Posterior vena cava (tissue), 2 donors: ENCODE data around the gene CAPZB. TPM values are rescaled to one million over a fixed set of nuclear protein-coding genes. Genes with fewer than 3 reads are reported as not detected.

ENCODE experiments used
- DNase-seq: peaks from one replicate; pipeline ENCODE4 v3.0.0-alpha.2; 2020; ENCODE audit warnings: low spot score
- intact Hi-C, 2 donors: fragments of 100-400 bp; cut with DNase I; formaldehyde crosslinking; loops; one replicate each; pipeline versions ENCODE4 v1.14.1 to v1.14.2; 2022 to 2023
- total RNA-seq, 2 donors: library from RNA; stranded (reverse); fragmentation: NEBNext Ultra II Directional; extraction: Animal tissue kit (Norgen Biotek cat#: 25700); gene quantifications; one replicate each; pipeline ENCODE4 v1.2.1, GENCODE V29; 2021
- donor health status: DM: yes; HTN: yes; CAD: no.
- donor health status: DM: yes; HTN: yes; CAD: no.

Gene CAPZB
- total RNA-seq, 2 donors from 2014 or later = 255 to 277 TPM

- peak; percentile 57 for DNase-seq
- intact Hi-C loops = no loop called here
Measured at GRCh38 chr1:19456968-19457441, 28.3 kb downstream of the CAPZB start.

DNA sequence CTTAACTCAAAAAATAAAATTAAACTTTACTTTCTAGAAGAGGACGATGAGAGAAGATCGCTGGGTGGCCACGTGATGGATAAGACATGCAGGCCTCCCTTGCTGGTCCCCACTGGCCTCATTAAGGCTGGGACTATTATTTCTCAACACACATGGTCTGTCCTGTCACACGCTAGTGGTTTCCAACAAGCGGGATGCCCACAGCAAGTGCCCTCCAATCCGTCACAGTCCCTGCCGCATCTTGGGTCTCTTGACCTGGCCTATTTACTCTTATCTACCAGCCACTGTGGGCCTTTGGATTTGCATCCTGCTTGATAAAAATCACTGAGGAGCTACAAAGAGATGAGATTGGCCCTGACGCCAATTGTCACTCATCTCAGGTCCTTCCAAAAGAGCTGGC lies 30.0 kb downstream of the CAPZB start:
- intact Hi-C loops = no loop called here
- DNase-seq = peak; percentile 43

DNA sequence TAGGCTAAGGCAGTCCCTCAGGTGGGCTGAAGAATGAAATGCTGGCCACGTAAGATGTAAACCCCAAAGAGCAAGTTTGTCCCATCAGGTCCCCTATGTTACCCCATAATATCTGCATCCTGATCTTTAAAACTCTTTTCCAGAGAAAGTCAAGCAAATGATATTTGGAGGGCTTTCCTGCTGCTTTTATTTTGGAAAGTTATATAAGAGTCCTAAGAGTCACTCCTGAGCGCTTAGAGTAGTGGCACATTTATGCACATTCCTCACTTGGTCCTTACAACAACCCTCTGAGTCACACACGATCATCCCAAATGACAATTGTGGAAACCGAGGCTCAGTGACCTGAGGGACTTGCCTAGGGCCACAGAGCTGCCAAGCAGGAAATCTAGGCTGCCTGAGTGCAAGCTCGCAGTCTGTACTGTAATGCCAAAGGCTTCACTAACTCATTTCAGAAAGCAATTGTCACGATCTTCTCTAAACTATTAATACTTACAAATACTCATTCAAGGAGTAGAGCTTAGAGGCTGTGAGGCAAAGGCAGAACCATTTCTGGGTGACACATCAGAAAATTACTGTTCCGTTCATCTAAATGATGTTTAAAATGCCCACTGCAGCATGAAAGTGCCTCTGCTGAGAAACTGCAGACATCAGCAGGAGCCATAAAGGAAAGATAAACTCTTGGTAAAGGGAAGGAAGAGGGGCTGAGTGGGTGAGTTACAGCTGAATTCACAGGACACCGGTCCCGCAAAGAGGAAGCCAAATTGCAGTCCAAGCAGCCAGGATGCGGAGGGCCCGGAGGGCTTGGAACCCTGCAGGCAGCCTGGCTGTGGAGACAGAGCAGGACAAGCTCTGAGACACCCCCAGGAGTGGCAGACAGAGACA lies 30.8 kb downstream of the CAPZB start:
- peak; percentile 80 for DNase-seq
- intact Hi-C loops = no loop called here

GRCh38 chr1:19453741-19454201 lies 31.6 kb downstream of the CAPZB start:
- intact Hi-C loops = no loop called here

GRCh38 chr1:19452221-19452663 lies 33.1 kb downstream of the CAPZB start:
- intact Hi-C loops = no loop called here
- DNase-seq = peak; percentile 94

More at GRCh38 chr1:19453741-19454201, 31.6 kb downstream of the CAPZB start:
- DNase-seq = peak; percentile 74

- intact Hi-C loops = no loop called here
- peak; percentile 36 for DNase-seq
Measured at GRCh38 chr1:19450811-19451515, 34.4 kb downstream of the CAPZB start.

- peak; percentile 26 for DNase-seq
- intact Hi-C loops = loop anchor here in 1 of 2 donors (5.0 kb wide), 1 partner anchor 33 kb away; no protein-coding TSS in a partner anchor
Measured at GRCh38 chr1:19449454-19450228, 35.7 kb downstream of the CAPZB start.

DNA sequence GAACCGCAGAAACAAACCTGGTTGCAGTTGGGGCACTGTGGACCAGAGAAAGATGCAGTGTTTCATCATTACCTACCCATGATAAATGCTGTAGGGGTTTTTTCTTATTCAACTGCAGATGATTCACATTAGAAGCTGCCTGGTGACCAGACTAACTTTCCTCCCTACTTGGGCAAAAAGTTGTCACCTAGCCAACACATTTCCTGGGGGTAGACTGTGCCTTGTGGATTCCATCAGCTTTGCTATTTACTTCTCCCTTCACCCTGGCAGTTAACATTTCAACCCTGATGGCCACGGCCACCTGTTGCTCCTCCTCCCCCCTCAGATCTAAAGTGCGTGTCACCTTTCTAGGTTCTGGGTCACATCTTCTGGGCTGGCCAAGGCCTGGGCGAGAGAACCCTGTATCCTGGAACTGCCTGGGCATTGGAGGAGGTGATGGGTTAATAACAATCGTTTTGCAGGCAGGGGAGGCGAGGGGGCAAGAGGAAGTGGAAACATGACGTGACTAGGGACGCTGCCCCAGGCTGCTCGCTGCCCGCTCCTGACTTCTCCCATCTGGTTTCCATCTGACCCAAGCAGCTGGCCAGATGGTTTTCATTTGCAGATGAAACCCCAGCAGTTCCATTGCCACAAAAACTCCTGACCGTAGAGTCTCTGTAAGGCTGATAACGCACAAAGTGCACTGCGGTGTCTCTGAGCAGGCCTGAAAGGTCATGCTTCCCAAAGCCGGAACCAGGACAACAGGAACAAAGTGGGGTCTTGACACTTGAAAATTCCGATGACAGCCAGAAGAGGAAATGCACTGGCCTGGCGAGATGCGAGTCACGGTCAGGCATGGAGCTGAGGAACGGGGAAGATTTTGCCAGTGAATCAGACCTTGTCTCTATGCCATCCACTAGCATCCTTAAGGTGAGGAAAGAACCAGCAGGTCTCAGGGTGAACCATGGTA lies 36.6 kb downstream of the CAPZB start:
- intact Hi-C loops = loop anchor here in 1 of 2 donors (5.0 kb wide), 1 partner anchor 34 kb away; no protein-coding TSS in a partner anchor
- peak; percentile 88 for DNase-seq

GRCh38 chr1:19447550-19447949 lies 37.8 kb downstream of the CAPZB start:
- intact Hi-C loops = loop anchor here in 1 of 2 donors (5.0 kb wide), 1 partner anchor 35 kb away; no protein-coding TSS in a partner anchor
- peak; percentile 30 for DNase-seq

GRCh38 chr1:19445417-19446342 lies 39.7 kb downstream of the CAPZB start:
- intact Hi-C loops = loop anchor here in 1 of 2 donors (5.0 kb wide), 1 partner anchor 37 kb away; no protein-coding TSS in a partner anchor
- peak; percentile 74 for DNase-seq

DNA sequence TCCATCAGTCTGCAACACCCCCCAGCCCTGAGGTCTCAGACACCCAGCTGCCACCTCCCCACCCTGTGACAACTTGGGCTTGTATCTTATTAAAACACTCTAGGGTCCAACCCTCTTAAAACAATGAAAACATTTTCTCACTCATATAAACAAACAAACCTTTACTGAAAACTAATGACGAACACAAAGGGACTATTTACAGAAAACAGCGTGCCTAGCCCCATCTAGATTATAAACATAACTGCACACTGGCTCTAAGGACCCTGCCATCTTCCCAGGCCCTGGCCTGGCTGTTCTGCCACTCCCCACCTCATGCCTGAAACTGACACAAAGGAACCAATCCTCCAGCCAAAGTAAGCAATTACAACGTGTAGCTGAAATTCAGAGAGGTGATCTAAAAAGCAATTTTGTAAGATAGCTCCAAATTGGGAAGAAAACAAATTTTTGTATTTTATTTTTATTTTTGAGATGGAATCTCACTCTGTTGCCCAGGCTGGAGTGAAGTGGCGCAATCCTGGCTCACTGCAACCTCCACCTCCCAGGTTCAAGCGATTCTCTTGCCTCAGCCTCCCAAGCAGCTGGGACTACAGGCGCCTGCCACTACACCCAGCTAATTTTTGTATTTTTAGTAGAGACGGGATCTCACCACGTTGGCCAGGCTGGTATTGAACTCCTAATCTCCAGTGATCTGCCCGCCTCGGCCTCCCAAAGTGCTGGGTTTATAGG lies 40.9 kb downstream of the CAPZB start:
- DNase-seq = no peak
- intact Hi-C loops = loop anchor here in 1 of 2 donors (5.0 kb wide), 2 partner anchors 37 to 38 kb away; no protein-coding TSS in a partner anchor

DNA sequence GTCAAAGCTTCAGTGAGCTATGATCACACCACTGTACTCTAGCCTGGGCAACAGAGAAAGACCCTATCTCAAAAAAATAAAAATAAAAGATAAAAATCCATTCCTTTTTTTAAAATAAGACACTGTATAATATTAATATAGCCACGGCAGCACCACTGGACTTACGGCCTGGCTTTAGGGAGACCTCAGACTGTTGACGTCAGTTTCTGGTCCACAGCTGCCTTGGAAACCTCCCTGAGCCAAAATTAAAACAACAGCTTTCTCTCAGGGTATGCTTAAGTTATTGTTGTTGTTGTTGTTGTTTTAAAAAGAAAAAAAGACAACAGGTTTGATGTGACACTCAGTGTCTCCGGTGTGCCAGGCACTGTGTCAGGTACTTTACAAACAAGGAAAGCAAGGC lies 42.0 kb downstream of the CAPZB start:
- intact Hi-C loops = loop anchor here in 1 of 2 donors (5.0 kb wide), 1 partner anchor 36 kb away; no protein-coding TSS in a partner anchor
- DNase-seq = peak; percentile 46

DNA sequence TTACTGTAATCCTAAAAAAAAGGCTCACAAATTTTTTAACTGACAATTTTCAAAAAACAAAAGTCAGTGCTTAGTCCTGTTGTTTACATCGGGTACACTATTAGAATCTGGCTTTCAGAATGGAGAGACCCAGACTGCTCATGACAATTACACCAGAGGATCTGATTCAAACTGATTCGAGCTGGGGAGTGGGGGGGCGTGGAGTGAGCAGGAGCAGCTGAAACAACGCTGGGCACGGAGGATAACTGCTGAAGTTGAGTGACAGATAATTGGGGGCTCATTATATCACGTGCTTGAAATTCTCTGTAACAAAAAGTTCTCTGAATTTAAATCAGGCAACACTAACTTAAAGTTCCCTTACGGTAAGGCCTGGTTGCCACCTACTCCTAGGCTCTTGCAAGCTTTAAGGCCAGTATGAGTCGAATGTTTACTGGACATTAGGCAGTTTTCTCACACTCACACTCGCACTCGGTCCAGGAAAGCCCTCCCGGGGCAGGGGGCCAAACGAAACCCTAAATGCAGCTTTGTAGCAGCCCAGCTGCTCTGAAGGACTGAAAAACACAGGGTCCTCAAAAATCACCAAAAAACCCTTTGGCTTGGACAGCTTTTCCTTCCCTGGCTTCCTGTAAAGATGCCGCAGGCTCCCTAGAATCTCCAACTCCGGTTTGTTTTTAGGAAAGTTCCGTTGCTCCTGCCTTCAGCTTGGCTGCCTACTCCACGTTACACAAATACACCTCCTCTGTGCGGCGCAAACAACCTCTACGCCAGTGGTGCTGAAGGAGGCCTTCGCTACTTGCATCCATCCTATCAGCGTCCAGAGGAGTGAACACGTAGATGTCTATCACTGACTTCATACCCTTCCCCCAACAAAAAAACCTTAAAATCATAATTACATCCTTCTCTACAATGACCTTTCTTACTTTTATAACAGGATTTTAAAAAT lies 42.9 kb downstream of the CAPZB start:
- intact Hi-C loops = loop anchor here in 1 of 2 donors (5.0 kb wide), 1 partner anchor 35 kb away; no protein-coding TSS in a partner anchor
- DNase-seq = peak; percentile 61

- peak; percentile 63 for DNase-seq
- intact Hi-C loops = loop anchor here in 1 of 2 donors (5.0 kb wide), 1 partner anchor 34 kb away; no protein-coding TSS in a partner anchor
Measured at GRCh38 chr1:19441048-19441780, 44.1 kb downstream of the CAPZB start.
